DMS79 (cell line): ENCODE measurements around the gene NUP54.

Experiments used
- DNase-seq: peaks from one replicate; lab custom pipeline; 2025; lab: John Stamatoyannopoulos, UW

Gene NUP54, protein sequence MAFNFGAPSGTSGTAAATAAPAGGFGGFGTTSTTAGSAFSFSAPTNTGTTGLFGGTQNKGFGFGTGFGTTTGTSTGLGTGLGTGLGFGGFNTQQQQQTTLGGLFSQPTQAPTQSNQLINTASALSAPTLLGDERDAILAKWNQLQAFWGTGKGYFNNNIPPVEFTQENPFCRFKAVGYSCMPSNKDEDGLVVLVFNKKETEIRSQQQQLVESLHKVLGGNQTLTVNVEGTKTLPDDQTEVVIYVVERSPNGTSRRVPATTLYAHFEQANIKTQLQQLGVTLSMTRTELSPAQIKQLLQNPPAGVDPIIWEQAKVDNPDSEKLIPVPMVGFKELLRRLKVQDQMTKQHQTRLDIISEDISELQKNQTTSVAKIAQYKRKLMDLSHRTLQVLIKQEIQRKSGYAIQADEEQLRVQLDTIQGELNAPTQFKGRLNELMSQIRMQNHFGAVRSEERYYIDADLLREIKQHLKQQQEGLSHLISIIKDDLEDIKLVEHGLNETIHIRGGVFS

DNA sequence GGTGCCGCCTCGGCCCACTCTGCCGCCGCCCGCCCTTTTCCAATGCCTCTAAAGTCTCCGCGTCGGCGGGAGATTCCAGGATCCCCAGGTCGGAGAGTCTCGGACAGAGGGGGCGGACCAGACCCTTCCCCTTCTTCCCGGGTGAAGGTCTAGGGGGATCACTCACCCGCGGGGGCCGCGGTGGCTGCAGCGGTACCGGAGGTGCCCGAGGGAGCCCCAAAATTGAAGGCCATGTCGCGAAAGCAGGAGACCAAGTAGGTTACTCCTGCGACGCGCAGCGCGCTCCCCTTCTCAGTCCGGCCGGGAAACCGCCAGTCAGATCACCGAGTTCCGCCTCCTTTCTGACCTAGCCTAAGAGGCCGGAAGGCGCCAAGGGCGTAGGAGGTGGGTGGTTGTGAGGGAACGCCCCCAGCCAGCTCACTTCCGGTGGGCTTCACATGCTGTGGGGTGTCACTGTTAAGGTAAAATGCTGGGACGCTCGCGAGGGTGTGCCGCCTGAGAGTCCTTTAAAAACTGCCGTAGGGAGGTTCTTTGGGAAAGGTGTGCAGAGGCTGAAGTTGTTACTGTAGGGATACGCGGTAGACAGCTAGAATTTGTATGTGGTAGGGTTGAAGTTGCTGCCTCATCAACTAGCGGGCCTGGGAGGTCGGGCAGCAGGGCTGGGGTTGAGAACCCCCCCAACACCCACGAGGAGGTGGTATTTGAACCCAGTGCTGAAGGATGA lies at the start of gene NUP54:
Gene NUP54, minus strand, starts transcription at position 256 of the 724 bp plus-strand sequence. Its CDS starts 23 bp downstream, at position 233.
- peak; percentile 83 for DNase-seq

DNA sequence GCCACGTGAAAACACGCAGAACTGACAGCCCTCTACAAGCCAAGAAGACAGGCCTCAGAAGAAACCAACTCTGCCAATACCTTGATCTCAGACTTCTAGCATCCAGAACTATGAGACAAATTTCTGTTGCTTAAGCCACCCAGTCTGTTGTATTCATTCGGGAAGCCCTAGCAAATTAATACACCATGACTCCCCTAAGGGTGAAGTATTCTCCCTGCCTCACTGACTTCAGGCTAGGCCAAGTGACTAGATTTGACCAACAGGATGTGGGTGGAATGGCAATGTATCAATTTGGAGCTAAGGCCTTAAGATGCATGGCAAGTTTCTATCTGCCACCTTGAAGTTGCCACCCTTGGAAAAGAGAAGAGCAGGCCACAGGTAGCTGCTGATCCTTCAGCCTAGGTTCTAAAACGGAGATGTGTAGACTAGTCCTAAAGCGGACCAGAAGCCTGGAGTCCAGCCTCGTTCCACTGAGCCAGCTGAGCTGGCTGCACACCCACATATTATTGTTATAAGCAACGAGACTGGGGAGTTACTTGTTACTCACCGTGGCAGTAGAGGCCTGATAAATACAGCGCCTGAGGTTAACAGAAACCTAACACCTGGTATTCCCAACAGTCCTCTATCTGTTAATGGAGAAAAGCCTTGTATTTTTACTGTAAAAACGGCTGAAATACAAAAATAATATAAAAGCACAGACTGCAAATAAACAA lies 49.0 kb upstream of the NUP54 start:
- no peak for DNase-seq

DNA sequence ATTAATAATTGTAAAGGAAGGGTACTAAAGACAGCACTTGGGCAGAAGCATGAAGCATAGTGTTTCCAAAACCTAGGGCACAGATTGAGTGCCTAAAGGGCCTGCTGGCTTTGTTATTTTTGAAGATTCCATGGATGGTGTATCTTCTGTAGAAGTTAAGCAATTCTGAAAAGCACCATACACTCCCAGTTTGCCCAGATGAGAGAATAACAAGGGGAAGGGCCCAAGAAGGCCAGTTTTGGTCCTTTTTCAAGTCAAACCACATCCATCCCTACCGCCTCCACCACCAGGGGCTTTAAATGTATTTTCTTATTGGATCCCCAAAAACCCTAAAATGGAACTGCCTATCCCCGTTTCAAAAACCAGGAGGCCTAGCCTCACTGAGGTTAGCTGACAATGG lies 48.2 kb upstream of the NUP54 start:
- no peak for DNase-seq

DNA sequence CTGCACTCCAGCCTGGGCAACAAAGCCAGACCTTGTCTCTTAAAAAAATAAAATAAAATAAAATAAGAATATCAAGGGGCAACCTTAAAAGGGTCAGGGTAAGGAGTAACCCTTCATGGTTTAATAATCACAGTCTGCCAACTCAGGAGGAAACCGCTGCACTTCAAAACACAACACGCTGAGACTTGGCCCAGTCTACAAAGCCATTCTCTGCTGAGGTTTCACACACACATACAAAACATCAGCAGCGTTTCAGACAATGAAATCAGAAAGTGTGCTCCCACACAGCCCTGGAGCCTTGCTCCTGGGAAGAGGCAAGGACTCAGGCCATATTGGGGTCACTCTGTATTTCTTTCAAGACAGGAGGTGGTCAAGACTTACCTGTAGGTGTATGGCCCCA lies 47.1 kb upstream of the NUP54 start:
- peak; percentile 9 for DNase-seq

DNA sequence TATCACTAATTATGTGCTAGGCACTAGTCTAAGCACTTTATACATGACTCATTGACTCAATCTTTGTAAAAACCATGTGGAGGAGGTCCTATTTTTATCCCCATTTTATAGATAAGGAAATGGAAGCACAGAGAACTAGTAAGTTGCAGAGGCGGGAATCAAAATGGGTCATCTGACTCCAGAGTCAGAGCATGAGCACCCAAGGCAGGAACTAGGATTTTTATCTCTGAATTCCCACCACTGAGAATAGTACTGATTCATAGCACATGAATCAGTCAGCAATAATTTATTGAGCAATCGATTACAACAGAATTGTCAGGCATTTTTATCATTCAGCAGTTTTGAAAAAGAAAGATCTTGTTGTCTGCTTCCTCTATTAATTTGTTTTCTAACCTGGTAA lies 46.1 kb upstream of the NUP54 start:
- no peak for DNase-seq

DNA sequence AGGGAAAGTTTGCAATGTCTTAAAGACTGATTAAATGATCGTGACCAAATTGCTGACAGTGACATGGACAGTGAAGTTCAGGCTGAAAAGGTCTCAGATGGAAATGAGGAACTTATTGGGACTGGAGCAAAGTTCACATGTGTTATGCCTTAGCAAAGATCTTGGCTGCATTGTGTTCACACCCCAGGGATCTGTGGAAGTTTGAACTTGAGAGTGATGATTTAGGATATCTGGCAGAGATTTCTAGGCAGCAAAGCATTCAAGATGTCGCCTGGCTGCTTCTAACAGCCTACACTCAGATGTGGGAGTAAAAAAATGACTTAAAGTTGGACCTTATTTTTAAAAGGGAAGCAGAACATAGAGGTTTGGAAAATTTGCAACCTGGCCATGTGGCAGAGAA lies 44.0 kb upstream of the NUP54 start:
- DNase-seq: no peak

DNA sequence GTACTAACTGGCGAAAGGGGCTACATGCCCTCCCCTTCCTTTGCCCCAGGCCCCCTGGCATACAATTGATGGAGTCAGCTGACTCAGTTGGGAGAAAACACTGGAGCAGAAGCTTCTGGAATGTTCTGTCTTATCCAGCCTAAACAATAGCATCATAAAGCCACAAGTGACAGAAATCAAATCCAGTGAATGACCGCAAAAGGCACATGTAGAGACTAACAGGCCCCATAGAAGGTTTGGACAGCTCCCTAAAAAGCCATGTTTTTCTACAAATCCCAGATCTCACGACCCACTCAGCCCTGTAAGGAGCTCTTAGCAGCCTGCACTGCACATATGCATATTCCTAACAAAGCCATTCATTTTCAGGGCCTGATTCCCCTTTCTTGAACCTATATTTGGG lies 40.4 kb upstream of the NUP54 start:
- DNase-seq: no peak

DNA sequence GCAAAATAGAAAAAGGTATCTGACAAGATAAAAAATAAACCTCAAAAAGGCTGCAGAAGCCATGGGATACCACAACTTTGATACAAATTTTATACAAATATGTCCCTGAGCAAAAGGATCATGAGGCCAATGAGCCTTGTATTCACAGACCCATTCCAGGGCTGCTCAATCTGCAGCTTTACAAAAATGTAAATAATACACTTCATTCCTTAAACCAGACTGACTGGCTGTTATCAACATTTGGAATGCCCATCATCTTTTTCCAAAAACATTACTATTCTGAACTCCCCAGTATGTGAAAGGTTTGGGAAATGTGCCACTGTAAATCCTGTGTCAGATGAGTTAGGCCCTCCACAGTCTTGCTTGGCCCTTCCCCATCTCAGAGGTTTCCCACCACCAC lies 40.0 kb upstream of the NUP54 start:
- no peak for DNase-seq

DNA sequence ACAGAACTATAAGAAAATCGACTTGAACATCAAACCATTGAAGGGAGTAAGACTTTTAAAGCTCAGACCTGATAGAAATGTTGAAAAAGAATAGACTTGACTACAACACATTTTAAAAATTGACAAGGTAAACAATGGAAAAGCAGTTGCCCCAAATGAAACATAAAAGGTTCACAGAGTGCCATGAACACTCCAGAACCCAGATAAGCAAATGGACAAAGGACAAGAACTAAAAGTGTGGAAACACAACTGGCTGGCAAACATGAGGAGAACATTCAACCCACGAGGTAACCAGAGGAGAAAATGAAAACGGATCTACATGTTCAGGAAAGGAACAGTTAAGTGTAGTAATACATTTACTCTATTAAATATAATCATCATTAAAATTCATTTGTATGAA lies 39.0 kb upstream of the NUP54 start:
- DNase-seq: no peak

DNA sequence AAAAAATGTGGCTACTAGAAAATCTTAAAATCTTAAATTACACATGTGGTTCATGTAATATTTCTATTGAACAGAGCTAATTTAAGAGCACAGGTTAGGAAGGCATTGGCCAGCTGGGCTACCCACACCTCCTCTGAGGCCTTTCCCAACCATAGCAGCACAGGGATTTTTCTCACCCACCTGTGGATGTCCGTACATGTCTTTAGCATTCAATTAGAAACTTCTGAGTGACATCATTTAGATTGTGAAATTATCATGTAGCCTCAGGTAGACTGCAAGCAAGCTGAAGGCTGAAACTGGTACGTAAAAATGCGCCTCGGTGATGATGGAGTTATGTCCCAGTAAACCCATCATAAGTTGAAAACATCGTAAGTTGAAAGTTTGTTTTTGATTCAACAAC lies 34.3 kb upstream of the NUP54 start:
- DNase-seq: no peak

DNA sequence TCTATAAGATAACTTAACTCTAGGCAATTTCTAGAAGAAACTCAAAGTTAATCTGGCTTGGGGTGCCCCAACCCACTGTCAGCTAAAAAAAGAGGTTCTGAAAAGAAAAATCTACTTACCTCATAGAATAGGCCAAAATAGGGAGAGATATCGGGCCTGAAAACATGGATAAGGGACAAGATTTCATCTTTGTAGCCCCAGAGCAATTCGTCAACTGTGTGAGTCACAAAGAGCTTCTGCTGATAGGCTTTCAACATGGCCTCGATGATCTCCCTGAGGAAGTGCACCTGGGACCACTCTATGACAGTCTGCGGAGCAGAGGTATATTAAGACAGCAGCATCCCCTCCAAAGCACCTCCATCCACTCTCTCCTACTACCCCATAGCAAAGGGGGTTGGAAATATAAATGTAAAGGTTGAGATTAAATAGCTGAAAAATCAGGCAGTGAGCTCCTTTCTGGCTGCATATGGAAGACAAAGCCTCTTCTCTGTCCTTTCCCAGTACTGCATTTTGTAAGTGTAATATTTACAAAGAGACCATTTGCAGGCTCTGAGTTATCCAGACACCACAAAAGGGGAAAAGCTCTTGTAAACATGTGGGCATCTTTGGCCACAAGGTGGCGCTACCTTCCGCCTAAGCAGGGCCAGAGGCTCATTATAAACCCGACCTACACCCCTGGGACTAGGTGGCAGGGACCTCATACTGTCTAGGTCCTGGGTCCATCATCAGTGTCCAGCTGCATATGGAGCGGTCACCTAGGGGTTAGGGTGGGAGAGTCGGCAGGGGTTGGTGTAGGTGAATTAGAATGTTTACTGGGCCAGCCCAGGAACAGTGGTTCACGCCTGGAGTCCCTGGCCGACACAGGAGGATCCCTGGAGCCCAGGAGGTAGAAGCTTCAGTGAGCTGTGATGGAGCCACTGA lies 31.5 kb upstream of the NUP54 start:
- DNase-seq: no peak

DNA sequence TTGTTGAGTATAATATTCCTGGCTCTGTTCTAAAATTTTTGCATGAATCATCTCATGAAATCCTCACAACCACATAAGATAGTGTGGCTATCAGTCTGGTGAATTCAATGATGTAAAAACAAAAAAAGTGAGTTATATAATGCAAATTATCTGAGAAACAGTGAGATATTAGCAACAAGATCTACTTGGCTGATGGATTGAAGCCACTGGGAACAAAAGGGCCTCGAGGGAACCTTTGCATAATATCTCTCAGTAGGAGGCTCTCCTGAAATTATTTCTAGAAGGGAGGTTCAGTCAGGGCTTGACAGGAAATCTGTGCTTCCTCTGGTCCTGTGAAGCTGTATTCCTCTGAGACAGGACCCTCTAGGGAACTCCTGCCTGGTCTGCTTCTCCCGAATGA lies 30.1 kb upstream of the NUP54 start:
- DNase-seq: no peak

DNA sequence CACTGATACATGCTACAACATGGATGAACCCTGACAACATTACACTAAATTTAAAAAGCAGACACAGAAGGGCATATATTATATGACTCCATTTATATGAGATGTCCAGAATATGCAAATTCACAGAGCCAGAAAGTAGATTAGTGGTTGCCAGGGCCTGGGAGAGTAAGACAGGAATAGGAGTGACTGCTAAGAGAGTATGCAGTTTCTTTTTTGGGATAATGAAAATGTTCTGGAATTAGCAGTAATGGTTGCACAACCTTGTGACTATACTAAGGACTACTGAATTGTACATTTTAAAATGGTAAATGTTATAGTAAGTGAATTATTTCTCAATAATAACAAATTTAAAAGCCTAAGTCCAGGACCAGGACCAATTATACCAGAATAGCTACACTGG lies 29.5 kb upstream of the NUP54 start:
- DNase-seq: no peak

DNA sequence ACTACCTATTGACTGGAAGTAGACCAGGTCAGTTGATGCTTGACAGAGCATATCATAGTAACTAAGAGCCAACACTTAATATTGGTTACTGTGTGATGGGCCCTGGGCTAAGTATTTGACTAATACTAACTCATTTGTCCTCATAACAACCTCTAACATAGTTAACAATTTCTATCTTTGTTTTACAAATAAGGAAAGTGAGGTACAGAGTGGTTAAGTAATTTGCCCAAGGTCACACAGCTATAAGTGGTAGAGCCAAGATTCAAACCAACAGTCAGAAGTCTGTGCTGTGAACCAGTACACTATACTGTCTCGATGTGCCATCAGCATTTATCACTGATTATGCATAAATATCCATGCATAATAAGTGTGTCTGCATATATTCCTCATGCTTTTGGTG lies 27.1 kb upstream of the NUP54 start:
- no peak for DNase-seq

DNA sequence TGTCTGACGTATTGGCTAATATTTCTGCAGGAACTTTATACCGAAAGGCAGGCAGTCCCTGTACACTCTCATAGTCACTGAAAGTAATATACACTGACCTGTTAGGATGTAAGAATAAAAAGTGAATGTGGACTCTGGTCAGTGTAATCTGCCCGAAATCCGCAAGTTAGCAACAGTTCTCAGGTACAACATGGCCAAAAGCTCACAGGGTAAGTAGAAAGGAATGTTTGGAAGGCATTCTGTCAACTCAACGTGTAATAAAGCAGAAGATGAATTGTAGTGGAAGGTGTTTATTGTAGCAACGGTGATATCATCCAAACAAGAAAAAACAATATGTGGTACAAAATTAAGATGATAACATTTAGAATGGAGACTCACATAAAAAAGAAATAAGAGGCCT lies 26.0 kb upstream of the NUP54 start:
- DNase-seq: no peak

DNA sequence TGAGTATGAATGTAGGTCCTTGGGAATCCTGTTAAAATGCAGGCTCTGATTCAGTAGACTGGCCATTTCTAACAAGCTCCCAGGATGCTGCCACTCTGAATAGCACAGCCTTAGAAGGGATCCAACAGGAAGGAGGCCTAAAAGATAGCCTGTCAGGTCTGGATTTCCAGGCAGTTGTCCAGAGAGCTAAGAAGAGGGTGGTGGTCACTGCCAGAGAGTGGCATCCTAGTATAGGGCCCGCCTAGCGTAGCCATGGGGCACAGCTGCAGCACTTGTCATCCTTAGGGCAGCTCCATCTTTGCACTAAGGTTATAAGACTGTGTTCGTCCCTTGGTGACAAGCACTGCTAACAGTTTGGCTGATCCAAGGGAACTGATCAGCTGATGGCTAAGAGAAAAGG lies 20.5 kb upstream of the NUP54 start:
- no peak for DNase-seq

DNA sequence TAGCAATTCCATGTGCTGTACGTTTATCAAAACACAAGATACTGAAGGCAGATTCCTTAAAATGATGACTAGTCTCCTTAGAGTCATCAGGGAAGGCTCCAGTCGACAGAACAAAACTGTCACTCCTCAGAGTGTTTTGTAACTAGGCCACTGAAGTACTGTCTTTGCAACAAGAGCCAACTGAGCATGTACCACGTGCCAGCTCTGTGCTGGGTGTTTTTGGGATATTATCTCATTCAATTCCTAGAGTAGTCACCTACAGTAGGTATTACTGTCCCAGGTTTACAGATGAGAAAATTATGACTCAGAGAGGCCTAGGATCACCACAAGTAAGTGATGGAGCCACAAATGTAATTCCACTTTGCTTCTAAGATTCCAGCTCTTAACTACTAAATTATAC lies 18.3 kb upstream of the NUP54 start:
- no peak for DNase-seq

DNA sequence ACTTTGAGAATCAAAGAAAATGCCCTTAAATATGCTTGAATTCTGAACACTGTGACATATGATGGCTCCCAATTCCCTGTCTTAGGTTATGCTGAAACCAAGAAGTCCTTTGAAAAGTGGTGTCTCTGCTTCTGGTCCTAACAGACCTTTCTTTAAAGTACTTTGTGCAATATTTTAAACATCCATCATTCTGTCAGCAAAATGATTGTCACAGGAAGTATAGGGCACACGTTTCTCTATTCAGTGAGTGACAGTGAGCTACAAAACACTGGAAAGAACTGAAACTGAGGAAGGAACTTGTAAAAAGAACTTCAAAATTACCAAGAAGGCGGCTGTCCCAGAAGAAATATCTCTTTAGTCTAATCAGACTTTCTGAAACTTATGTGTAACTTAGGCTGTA lies 12.2 kb upstream of the NUP54 start:
- DNase-seq: no peak

DNA sequence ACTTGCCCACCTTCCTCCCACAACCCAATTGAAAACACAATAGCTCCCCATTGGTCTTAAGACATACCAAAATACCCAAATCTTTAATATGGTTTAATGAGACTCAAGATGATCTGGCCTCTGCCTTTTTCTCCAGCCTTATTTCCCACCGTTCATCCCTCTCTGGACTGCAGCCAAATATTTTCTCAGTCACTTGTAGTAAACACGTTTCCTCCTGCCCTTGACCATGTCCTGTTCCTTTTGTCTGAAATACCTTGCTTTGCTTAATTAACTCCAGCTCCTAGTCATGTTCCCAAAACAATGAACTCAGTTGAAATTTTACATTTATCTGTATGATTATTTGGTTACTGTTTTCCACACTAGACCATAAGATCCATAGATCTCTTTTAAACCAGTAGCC lies 8.4 kb upstream of the NUP54 start:
- DNase-seq: peak; percentile 9

DNA sequence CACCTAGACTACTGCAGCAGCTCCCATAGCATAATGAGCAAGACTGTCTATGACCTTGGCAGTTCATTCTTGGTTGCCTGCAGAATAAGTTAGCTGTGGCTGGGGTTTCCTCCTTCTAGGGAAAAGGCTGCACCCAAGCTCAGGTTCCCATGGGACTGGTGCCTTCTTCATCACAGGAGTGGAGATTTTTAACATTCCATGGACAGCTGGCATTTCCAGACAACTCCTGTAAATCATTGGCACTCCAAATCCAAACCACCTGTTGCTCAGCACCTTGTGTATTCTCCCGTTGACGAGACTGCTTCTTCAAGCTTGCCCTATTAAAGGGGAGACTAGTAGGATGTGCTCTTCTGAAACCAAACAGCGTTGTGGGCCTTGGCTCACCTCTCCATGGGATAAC lies 7.8 kb upstream of the NUP54 start:
- DNase-seq: no peak

DNA sequence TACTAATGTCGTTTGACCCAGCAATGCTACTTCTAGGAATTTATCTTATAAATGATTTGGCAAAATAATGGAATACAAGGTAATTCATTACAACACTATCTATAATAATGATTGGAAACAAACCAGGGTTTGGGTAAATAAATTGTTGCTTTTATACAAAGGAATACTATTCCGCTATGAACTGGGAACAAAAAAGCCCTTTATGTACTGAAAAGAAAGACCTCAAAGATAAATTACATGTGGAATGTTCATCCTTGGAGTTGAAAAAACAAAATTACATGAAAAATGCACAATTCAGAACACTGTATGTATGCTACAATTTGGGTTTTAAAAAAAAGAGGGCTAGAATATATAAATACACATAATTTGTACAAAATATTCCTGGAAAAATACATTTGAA lies 5.2 kb upstream of the NUP54 start:
- DNase-seq: no peak
